Activated CD4-positive, CD25-positive, alpha-beta regulatory T cell treated with anti-CD3 and anti-CD28 coated beads, Interleukin-2, amount 50 U/mL, for 16 hours (primary cell): ENCODE measurements around the gene ATP8A2.

Experiments used
- DNase-seq: peaks from one replicate; pipeline ENCODE4 v3.0.0-alpha.2; 2020; ENCODE audit warnings: low read depth, low spot score

Gene ATP8A2

DNA sequence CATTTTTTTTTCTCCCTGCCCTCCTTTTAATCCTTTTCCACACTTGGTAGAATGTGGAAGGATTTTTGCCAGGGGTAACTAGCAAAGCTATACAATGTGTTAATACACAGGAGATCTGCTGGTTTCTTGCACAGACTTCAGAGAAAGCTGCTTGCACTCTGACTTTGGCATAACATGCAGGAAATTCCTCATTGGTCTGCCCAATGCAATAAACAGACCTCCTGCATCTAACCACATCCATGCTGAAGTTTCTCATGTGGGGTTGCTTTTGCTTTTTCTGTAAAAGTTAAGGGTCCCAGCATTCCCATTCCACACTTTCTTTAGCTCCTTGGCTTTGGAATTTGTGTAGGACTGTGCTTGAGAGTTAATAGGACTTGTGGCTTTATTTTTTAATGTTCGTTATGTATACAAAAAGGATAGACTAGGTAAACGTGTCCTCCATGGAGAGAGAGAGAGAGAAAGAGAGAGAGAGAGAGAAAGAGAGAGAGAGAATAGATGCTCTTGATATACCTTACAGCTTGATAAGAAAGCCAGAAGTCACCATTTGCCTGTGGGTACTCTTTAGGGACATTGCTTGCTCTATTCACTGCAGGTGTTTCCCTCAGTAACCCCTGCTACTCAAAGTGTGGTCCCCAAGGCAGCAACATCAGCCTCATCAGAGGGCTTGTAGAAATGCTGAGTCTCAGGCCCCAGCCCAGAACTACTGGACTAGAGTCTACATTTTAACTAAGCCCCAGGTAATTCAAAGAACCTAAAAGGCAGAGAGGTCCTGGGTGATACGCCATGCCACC lies 509.6 kb downstream of the ATP8A2 start:
- no peak for DNase-seq

GRCh38 chr13:25881971-25882451 lies 510.2 kb downstream of the ATP8A2 start:
- DNase-seq = no peak

DNA sequence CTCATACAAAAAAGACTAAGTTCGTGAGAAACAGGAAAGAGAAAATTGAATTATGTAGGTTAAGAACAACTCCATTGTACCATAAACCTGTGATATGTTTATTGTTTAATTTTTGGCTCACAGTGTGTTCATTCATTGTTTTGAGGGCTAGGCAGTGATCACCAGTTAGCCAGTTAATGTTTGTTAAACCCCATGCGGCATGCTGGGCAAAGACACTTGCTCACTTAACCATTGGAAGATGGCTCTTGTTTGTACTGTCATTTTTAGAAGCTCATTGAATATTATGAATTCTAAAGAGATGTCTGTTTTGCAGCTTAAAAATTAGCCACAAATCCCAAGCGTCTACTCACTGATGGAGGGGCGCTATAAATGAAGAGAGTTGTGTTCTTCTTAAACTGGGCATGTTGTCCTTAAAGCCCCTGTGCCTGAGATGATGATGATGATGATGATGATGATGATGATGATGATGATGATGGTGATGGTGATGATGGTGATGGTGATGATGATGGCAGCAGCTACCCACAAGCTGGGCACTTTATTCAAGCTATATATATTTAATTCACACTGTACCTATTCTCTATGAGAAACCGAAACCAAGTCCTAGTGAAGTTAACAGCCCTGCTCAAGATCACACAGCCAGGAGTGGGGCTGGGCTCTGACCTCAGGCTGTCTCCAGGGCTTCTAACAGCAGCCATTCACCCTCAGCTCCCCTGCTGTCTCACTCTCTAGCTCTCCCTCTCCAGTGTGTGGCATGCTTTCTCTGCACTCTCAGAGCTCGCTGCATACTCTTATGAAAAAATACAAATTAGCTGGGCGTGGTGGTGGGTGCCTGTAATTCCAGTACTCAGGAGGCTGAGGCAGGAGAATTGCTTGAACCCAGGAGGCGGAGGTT lies 510.9 kb downstream of the ATP8A2 start:
- no peak for DNase-seq

DNA sequence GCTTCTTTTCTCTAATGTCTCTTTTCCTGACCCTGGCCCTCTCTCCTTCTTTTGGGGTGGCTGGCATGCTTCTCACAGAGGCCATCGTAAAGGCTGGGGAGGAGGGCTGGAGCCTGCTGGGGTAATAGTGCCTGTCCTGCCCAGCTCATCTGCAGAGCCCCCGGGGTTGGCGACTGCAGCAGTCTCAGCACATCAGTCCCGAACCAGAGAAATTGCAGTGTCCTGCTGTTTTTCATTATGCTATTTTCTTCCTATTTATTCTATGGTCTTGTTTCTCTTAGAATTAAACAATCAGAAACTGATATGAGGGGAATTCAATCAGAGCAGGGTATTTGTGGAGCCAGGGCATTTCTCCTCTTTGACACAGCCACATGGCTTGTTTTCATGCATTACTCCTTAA lies 513.6 kb downstream of the ATP8A2 start:
- DNase-seq = no peak

- DNase-seq = no peak
These were observed 514.9 kb downstream of the ATP8A2 start for GRCh38 chr13:25886438-25887214.

DNA sequence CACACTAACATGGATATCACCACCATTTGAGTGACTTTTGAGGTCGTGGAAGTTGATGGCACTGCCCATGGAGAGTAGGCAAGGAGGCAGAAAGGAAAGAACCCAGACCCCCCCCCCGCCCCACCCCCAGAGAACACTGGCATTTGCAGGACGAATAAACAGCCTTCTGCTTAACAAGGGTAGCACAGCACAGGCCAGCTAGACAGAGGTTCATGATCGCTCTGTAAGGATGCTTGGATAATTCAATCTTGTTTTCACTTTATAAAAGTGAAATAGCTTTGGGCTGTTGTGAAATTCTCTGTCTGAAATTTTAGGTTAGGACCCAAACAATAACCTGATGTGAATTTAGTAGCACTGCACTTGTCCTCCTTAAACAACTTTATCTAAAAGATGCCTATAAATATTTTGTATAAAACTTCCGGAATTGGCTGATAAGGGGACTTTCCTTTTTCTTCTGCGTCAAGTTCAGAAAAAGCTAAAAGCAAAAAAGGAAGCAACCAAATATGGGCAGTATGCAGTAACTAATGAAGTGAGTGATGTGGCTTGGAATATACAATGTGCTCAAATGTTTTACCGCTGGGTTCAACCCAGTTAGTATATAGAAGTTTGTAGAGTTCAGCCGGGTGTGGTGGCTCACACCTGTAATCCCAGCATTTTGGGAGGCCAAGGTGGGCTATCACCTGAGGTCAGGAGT lies 516.3 kb downstream of the ATP8A2 start:
- no peak for DNase-seq

- DNase-seq = no peak
These were observed 519.0 kb downstream of the ATP8A2 start for GRCh38 chr13:25890671-25891212.

DNA sequence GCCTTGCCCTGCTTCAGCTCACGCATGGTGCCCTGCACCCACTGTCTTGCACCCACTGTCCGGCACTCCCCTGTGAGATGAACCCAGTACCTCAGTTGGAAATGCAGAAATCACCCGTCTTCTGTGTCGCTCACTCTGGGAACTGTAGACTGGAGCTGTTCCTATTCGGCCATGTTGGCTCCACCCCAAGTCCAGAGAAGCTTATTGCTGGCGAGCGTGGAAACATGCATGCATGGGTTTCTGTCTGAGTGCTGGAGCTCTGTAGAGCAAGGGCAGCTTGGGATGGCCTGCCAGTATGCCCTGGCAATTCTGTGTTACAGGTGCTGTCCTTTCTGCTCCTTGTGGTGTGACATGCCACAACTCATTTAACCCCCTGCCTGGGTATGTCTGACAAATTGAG lies 527.2 kb downstream of the ATP8A2 start:
- no peak for DNase-seq

GRCh38 chr13:25899464-25899863 lies 527.7 kb downstream of the ATP8A2 start:
- no peak for DNase-seq

- no peak for DNase-seq
These were observed 528.2 kb downstream of the ATP8A2 start for GRCh38 chr13:25899952-25900351.

GRCh38 chr13:25901460-25902376 lies 529.9 kb downstream of the ATP8A2 start:
- no peak for DNase-seq

DNA sequence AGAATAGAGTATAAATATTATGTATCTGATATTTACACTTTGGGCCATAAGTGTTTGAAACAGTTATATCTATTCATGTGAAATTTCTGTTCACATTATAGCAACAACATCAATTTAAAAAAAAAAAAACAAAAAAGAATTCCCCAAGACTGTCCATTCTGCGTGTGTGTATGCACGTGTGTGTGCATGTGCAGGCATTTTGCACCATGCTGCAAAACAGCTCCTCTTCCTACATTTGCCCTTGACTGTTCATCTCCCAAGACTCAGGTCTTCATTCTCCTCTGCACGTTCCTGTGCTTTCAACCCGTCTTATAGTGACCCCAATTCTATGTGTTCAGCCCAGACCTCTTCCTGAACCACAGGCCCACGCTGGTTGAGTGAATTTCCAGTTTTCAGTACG lies 530.7 kb downstream of the ATP8A2 start:
- no peak for DNase-seq

- no peak for DNase-seq
These were observed 531.1 kb downstream of the ATP8A2 start for GRCh38 chr13:25902891-25903341.

DNA sequence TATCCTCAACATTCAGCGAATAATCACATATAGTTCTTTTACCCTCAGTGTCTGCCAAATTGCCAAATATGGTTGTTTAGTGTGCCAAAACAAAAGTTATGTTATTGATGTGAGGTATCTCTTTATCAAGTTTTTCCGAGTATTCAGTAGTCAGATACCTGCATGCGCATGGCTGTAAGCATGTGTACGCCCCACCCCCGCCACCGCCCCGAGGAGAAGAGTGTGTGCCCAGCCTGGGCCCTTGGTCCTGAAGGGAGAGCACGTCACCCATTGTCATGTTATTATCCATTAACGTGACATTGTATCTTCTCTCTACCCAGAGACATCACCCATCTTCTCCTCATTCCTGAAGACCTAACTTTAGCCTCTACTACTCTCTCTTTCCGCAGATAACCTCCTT lies 533.1 kb downstream of the ATP8A2 start:
- no peak for DNase-seq

GRCh38 chr13:25905611-25906010 lies 533.8 kb downstream of the ATP8A2 start:
- DNase-seq = no peak

GRCh38 chr13:25906191-25906661 lies 534.5 kb downstream of the ATP8A2 start:
- DNase-seq = no peak

GRCh38 chr13:25908366-25908765 lies 536.6 kb downstream of the ATP8A2 start:
- DNase-seq = no peak

DNA sequence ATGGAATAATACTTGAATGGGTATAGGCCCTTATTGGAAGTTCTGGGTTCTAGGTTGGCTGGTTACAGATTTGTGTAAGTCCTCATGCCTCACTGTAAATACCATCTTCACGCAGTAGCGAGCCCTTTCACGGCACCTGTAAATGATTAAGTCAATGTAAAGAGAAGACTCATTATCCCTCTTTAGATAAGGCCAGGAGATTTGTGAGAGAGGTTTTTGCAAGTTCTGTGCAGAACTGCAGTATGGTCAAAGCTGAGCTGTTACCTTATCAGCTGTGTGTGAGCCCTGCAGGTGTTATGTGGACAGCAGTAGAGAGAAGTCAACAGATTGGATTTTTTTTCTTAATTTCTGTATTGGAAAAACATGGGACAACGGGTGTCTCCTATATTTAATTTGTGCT lies 538.5 kb downstream of the ATP8A2 start:
- no peak for DNase-seq

- DNase-seq = no peak
These were observed 539.2 kb downstream of the ATP8A2 start for GRCh38 chr13:25910991-25911419.

DNA sequence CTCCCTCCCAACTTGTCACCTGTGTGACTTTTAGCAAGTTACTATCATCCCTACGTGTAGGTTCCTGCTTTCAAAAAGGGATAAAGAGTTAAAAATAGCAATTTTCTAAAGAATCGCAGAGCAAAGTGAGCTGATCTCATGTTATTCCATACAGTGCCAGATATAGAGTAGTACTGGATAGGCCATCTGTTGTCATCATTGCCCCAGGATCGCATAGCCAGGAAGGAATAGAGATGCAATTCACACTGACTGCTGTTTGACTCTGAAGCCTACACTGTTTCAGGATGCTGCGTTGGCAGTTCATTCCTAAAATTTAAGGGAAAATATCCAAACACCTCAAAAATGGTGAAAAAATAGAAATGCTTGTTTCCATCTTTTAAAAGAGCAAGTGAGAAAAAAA lies 541.2 kb downstream of the ATP8A2 start:
- no peak for DNase-seq
